Stimulated activated naive B cell treated with anti-CD40 and anti-IgM and Interleukin-4, amounts not matched to agents 10 μg/mL and 1 μg/mL and 100 μg/mL, for 72 hours (primary cell): Measurements from ENCODE around the gene SMARCC2.
A peak's percentile ranks its signal among the peaks of the same experiment; 100 is the strongest.
"Not testable (repeated sequence)": the region's sequence is repeated elsewhere in the genome, so short reads cannot be mapped to it uniquely, and the experiment has no call there.

Source experiments
- ATAC-seq, 2 donors: fragments of 150-1000 bp; cut with Tn5 transposase; replicated peaks; 2 replicates each; pipeline ENCODE4 v1.10.0; 2021; ENCODE audit warnings: moderate library complexity in 1 of 2
- DNase-seq: peaks from one replicate; pipeline ENCODE4 v3.0.0; 2021
- H3K27ac Mint-ChIP-seq: one replicate; pipeline ENCODE4 v1.8.0; 2022; ENCODE audit warnings: mild to moderate bottlenecking, mixed read lengths
- H3K27me3 Mint-ChIP-seq, 2 donors: one replicate each; pipeline ENCODE4 v1.8.0; 2022; ENCODE audit warnings: mixed read lengths in 2 of 2
- H3K36me3 Mint-ChIP-seq, 2 donors: one replicate each; pipeline ENCODE4 v1.8.0; 2022; ENCODE audit warnings: mixed read lengths in 2 of 2, mild to moderate bottlenecking in 1 of 2
- H3K4me1 Mint-ChIP-seq, 2 donors: one replicate each; pipeline ENCODE4 v1.8.0; 2022; ENCODE audit warnings: mixed read lengths in 2 of 2, mild to moderate bottlenecking in 1 of 2
- H3K4me3 Mint-ChIP-seq, 2 donors: one replicate each; pipeline ENCODE4 v1.8.0; 2022; ENCODE audit warnings: mild to moderate bottlenecking in 2 of 2, mixed read lengths in 2 of 2, moderate library complexity in 1 of 2
- H3K9me3 Mint-ChIP-seq, 2 donors: one replicate each; pipeline ENCODE4 v1.8.0; 2022; ENCODE audit warnings: mixed read lengths in 2 of 2, mild to moderate bottlenecking in 1 of 2

Gene SMARCC2

DNA sequence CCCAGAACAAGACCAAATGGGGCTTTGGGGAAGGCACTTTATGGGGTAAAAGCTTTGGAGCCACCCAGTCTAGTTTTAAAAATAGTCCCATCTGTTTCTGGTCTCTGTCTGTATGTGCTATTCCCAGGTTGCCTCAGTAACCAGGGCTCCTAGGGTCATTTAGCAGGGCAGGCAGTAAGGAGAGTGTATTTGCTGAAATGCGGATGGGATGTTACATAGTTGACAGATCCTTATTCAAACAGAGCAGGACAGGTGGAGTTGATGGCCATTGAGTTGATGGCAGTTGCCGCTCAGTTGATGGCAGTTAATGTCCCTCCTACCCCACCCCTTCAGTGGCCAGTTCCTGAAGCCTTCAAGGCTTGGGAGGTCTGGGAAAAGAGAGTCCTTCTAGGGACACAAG, 66.6 kb downstream of the SMARCC2 start:
- Mint-ChIP-seq H3K4me1 (peaks cover 44 to 53% of the 10 kb centered on the region in 2 donors), H3K27me3 (no peaks in the 10 kb centered on the region), H3K9me3 (no peaks in the 10 kb centered on the region), H3K36me3 (peaks cover 17 to 39% of the 10 kb centered on the region in 2 donors), H3K4me3 (no peak overlapping the region), H3K27ac (no peak overlapping the region)
- ATAC-seq (no peak), DNase-seq (no peak)

- peak overlapping the region; percentile 73 for H3K27ac Mint-ChIP-seq
Observed at GRCh38 chr12:56121204-56121870, 67.9 kb downstream of the SMARCC2 start.

DNA sequence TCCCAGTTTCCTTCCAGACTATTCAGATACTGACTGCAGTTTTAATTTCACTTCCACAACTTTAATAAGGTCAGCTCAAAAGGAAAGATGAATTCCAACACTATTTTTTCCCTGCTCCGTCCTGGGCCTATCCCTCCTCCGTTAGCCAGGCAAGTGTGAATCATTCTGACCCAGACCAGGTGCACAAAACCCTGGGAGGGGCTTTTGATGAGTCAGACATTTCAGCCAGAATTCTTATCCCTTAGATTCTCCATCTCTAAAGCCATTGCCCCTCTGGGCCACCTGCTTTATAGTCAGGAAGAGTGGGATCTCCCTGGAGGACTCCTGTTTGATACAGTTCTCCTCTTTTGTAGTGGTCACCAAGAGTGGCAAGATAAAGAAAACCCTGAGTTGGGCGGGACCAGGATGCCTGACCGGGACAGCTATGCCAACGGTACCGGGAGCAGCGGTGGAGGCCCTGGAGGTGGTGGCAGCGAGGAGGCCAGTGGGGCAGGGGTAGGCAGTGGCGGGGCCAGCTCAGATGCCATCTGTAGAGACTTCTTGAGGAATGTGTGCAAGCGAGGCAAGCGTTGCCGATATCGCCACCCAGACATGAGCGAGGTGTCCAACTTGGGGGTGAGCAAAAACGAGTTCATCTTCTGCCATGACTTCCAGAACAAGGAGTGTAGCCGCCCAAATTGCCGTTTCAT, 69.0 kb downstream of the SMARCC2 start:
- DNase-seq (no peak), ATAC-seq (no peak)
- Mint-ChIP-seq H3K9me3 (no peaks in the 10 kb centered on the region), H3K36me3 (peaks cover 29 to 49% of the 10 kb centered on the region in 2 donors), H3K27me3 (peaks cover 0 to 4% of the 10 kb centered on the region in 2 donors), H3K27ac (peak overlapping the region; percentile 51), H3K4me3 (peak overlapping the region in 1 of 2 donors; percentile 28), H3K4me1 (peaks cover 32 to 46% of the 10 kb centered on the region in 2 donors)

More at GRCh38 chr12:56121204-56121870, 67.9 kb downstream of the SMARCC2 start:
- Mint-ChIP-seq H3K4me3 (no peak overlapping the region), H3K27me3 (peaks cover 0 to 4% of the 10 kb centered on the region in 2 donors), H3K36me3 (peaks cover 29 to 52% of the 10 kb centered on the region in 2 donors), H3K9me3 (no peaks in the 10 kb centered on the region), H3K4me1 (peaks cover 36 to 46% of the 10 kb centered on the region in 2 donors)
- ATAC-seq: no peak
- DNase-seq: no peak

GRCh38 chr12:56119361-56119796, 69.9 kb downstream of the SMARCC2 start:
- H3K4me1 Mint-ChIP-seq: peaks cover 31 to 48% of the 10 kb centered on the region in 2 donors
- no peaks in the 10 kb centered on the region for H3K9me3 Mint-ChIP-seq

GRCh38 chr12:56118688-56119357, 70.5 kb downstream of the SMARCC2 start:
- no peaks in the 10 kb centered on the region for H3K9me3 Mint-ChIP-seq
- peak; percentile 12 to 20 for ATAC-seq
- H3K27me3 Mint-ChIP-seq: peaks cover 0 to 4% of the 10 kb centered on the region in 2 donors
- peaks cover 27 to 48% of the 10 kb centered on the region in 2 donors for H3K4me1 Mint-ChIP-seq
- H3K4me3 Mint-ChIP-seq: peak overlapping the region; percentile 99 to 100
- H3K27ac Mint-ChIP-seq: peak overlapping the region; percentile 100
- H3K36me3 Mint-ChIP-seq: peaks cover 31 to 49% of the 10 kb centered on the region in 2 donors
- no peak for DNase-seq

More at GRCh38 chr12:56119361-56119796, 69.9 kb downstream of the SMARCC2 start:
- peaks cover 0 to 4% of the 10 kb centered on the region in 2 donors for H3K27me3 Mint-ChIP-seq
- peaks cover 29 to 49% of the 10 kb centered on the region in 2 donors for H3K36me3 Mint-ChIP-seq
- ATAC-seq (no peak), DNase-seq (peak; percentile 39)
- peak overlapping the region; percentile 100 for H3K27ac Mint-ChIP-seq
- peak overlapping the region; percentile 99 to 100 for H3K4me3 Mint-ChIP-seq

DNA sequence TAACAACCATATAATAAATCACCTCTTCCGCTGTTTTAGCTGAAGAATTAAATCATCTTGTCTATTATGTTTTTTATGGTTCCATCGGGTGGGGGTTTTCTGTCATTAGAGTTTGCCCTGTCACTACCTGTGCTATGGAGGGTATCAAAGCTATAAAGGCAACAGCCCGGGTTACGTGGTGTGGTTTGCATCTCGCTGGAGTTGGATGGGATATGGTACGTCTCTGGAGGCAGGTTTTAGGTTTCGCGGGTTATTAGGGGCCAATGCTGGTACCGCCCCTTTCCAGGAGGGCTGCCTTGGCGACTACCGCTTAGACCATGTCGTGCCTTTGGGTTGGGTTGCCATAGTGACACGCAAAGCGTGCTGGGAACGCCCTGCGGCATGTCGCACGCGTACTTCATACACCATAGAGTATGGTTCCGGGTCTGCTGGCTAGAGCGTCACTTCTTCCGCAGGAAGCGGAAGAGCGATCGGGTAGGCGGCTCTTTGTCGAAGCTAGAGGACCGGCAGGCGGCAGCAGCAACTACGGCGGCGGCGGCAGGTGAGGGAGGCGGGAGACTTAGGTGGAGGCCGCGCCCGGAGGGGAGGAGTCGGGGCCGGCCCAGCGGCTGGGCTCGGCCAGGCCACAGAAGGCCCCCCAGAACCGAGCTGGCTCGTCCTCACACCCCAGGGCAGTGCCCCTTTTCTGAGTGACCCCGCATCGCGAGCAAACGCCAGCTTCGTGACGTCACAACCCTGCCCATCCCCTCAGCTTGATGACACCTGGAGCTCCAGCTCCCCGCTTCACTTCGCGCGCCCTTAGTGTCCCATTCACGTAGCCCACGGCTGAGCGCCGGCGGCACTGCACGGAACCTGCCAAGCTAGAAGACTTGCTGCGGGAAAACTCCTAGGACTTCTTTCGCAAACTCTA, 71.2 kb downstream of the SMARCC2 start, which contains the start of gene ZC3H10:
Gene ZC3H10, plus strand, starts transcription at position 489 of the 910 bp plus-strand sequence. CDS start 2,297 bp downstream, outside the sequence.
- ATAC-seq: peak; percentile 86 to 88
- no peaks in the 10 kb centered on the region for H3K9me3 Mint-ChIP-seq
- peaks cover 29 to 55% of the 10 kb centered on the region in 2 donors for H3K4me1 Mint-ChIP-seq
- H3K27ac Mint-ChIP-seq: peak within 1 kb of the TSS; percentile 100
- peak; percentile 98 for DNase-seq
- peaks cover 0 to 4% of the 10 kb centered on the region in 2 donors for H3K27me3 Mint-ChIP-seq
- H3K4me3 Mint-ChIP-seq: peak within 1 kb of the TSS; percentile 99 to 100
- peaks cover 39 to 55% of the 10 kb centered on the region in 2 donors for H3K36me3 Mint-ChIP-seq

- not testable (repeated sequence) for H3K9me3 Mint-ChIP-seq, ATAC-seq, H3K27me3 Mint-ChIP-seq, DNase-seq
- Mint-ChIP-seq H3K36me3 (peaks cover 44 to 63% of the 10 kb centered on the region in 2 donors), H3K4me1 (peaks cover 29 to 55% of the 10 kb centered on the region in 2 donors), H3K4me3 (peak overlapping the region; percentile 99 to 100), H3K27ac (peak overlapping the region; percentile 100)
Observed at GRCh38 chr12:56117082-56117706, 72.1 kb downstream of the SMARCC2 start.

DNA sequence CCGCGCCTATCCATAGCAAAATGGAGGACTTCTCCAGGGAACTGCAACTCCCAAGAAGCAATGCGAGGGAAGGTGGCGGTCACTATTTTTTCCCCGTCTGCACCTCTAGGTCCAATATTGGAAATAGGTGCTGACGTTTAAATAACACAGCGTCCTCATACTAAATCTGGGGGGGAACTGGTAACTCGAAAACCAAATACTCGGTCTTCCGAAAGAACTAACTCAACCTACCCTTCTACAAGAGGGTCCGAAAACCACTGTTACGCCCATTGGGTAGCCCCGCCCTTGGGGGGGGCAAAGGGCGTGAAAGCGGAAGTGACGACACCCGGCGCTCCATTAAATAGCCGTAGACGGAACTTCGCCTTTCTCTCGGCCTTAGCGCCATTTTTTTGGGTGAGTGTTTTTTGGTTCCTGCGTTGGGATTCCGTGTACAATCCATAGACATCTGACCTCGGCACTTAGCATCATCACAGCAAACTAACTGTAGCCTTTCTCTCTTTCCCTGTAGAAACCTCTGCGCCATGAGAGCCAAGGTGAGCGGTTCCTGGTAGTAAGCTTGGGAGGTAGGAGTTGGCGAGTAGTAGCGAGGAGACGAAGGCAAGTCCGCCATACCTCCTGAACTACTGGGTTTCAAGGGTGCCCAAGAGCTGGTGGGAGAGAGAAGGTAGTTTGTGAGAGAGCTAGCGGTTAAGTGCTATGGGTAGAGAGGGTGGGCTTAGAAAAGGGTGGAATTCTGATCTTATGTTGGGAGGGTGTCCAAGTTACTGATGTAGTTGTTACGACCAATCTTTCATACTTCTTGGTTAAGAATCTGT, 72.8 kb downstream of the SMARCC2 start, which contains the start of gene RPL41:
Gene RPL41, plus strand, starts transcription at position 367 of the 815 bp plus-strand sequence.
- ATAC-seq (peak; percentile 50 to 61), DNase-seq (peak; percentile 89)
- Mint-ChIP-seq H3K4me3 (peak within 1 kb of the TSS; percentile 99 to 100), H3K9me3 (no peaks in the 10 kb centered on the region), H3K36me3 (peaks cover 42 to 61% of the 10 kb centered on the region in 2 donors), H3K4me1 (peaks cover 29 to 51% of the 10 kb centered on the region in 2 donors), H3K27ac (peak within 1 kb of the TSS; percentile 100), H3K27me3 (peaks cover 0 to 4% of the 10 kb centered on the region in 2 donors)

DNA sequence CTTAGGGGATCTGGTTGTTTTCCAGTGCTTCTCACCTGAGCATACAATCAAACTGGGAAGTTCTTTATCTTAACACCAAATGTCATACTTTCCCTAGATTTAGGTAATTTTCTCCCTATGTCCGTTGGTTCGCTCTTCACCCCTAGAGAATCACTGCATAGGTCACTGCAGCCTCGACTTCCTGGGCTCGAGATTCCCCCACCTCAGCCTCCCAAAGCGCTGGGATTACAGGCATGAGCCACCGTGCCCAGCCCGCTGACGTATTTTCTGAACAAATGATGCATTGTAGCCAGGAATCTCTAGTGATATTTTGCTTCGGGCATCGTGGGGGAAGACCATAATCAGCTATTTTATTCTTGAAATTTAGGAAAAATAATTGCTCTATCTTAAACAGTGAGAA, 74.0 kb downstream of the SMARCC2 start:
- Mint-ChIP-seq H3K4me3 (peak overlapping the region; percentile 99 to 100), H3K27me3 (peaks cover 0 to 4% of the 10 kb centered on the region in 2 donors), H3K9me3 (no peaks in the 10 kb centered on the region), H3K36me3 (peaks cover 38 to 60% of the 10 kb centered on the region in 2 donors), H3K27ac (peak overlapping the region; percentile 100), H3K4me1 (peaks cover 27 to 45% of the 10 kb centered on the region in 2 donors)
- DNase-seq (no peak), ATAC-seq (no peak)

- no peak for DNase-seq
- peaks cover 43 to 59% of the 10 kb centered on the region in 2 donors for H3K36me3 Mint-ChIP-seq
- H3K27ac Mint-ChIP-seq: peak overlapping the region; percentile 70
- no peak overlapping the region for H3K4me3 Mint-ChIP-seq
- no peak for ATAC-seq
- peaks cover 0 to 4% of the 10 kb centered on the region in 2 donors for H3K27me3 Mint-ChIP-seq
- no peaks in the 10 kb centered on the region for H3K9me3 Mint-ChIP-seq
- peaks cover 21 to 33% of the 10 kb centered on the region in 2 donors for H3K4me1 Mint-ChIP-seq
Observed at GRCh38 chr12:56114084-56114483, 75.2 kb downstream of the SMARCC2 start.
